HEK293T (cell line): Measurements from ENCODE around the gene ERLIN1.

Experiments used
- BHLHE40 ChIP-seq: fragments of 450-650 bp; IDR thresholded peaks from 2 replicates; pipeline ENCODE4 v1.6.1; 2016; ENCODE audit warnings: mild to moderate bottlenecking, moderate library complexity, borderline replicate concordance
- ELF4 ChIP-seq: fragments of 450-650 bp; IDR thresholded peaks from 2 replicates; pipeline ENCODE4 v1.6.1; 2017; ENCODE audit warnings: antibody characterized with exemption
- FOXA1 ChIP-seq: fragments of 450-650 bp; IDR thresholded peaks from 2 replicates; pipeline ENCODE4 v1.6.1; 2016; ENCODE audit warnings: mild to moderate bottlenecking
- FOXK2 ChIP-seq: fragments of 450-650 bp; IDR thresholded peaks from 2 replicates; pipeline ENCODE4 v1.6.1; 2016; ENCODE audit warnings: mild to moderate bottlenecking
- FOXM1 ChIP-seq: fragments of 450-650 bp; IDR thresholded peaks from 2 replicates; pipeline ENCODE4 v1.6.1; 2017; ENCODE audit warnings: mild to moderate bottlenecking, borderline replicate concordance
- HDGF ChIP-seq: fragments of 450-650 bp; IDR thresholded peaks from 2 replicates; pipeline ENCODE4 v1.6.1; 2017; ENCODE audit warnings: antibody characterized with exemption, borderline replicate concordance
- LEF1 ChIP-seq: fragments of 450-650 bp; IDR thresholded peaks from 2 replicates; pipeline ENCODE4 v1.6.1; 2017; ENCODE audit warnings: mild to moderate bottlenecking, borderline replicate concordance
- NFRKB ChIP-seq: fragments of 450-650 bp; IDR thresholded peaks from 2 replicates; pipeline ENCODE4 v1.6.1; 2016; ENCODE audit warnings: mild to moderate bottlenecking, moderate library complexity
- PKNOX1 ChIP-seq: fragments of 450-650 bp; IDR thresholded peaks from 2 replicates; pipeline ENCODE4 v1.6.1; 2016
- SP1 ChIP-seq: fragments of 450-650 bp; IDR thresholded peaks from 2 replicates; pipeline ENCODE4 v1.6.1; 2017
- SUZ12 ChIP-seq: fragments of 450-650 bp; IDR thresholded peaks from 2 replicates; pipeline ENCODE4 v1.6.1; 2016; ENCODE audit warnings: mild to moderate bottlenecking
- TARDBP ChIP-seq: fragments of 450-650 bp; IDR thresholded peaks from 2 replicates; pipeline ENCODE4 v1.6.1; 2016
- ZNF384 ChIP-seq: fragments of 450-650 bp; IDR thresholded peaks from 2 replicates; pipeline ENCODE4 v1.6.1; 2016

- no peak for TF ChIP-seq SP1
- TF ChIP-seq FOXA1: no peak
- no peak for TF ChIP-seq HDGF
- TF ChIP-seq FOXM1: no peak
- no peak for TF ChIP-seq SUZ12
- TF ChIP-seq BHLHE40: no peak
- TF ChIP-seq ZNF384: no peak
- TF ChIP-seq ELF4: no peak
- no peak for TF ChIP-seq PKNOX1
- no peak for TF ChIP-seq TARDBP
- no peak for TF ChIP-seq NFRKB
- no peak for TF ChIP-seq LEF1
- no peak for TF ChIP-seq FOXK2
These were observed 65.3 kb downstream of the ERLIN1 start for GRCh38 chr10:100120550-100120949.
